Measurements from ENCODE around the gene GPS1.

The GPS1 gene

DNA sequence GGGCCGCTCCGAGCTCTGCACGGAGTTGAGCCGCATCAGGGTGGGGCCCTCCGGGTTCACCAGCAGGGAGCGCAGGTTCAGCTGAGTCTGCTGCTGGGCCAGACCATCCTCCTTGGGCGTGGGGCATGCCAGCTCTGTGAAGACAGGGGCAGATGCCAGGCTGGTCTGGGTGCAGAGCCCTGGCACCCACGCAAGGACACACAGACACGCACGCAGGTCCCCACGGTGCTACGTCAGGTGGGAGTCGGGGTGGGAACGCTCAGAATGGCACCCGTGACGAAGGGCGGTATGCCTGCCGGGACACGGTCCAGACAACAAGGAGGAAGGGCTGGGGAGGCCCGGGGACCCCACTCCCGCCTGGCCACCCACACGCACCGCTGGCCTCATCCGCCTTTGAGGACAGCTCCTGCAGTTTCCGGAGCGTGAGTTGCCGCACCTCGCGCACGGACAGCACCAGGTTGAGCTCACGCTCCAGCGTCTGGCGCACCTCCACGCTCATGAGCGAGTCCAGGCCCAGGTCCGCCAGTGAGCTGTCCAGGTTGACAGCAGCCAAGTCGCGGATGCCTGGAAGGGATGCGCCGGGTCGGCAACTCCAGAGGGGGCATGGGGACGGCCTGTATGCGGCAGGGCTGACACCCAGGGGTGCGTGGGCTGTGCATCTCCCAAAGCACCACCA is 29.2 kb downstream of the GPS1 start:
- no peak for DNase-seq

DNA sequence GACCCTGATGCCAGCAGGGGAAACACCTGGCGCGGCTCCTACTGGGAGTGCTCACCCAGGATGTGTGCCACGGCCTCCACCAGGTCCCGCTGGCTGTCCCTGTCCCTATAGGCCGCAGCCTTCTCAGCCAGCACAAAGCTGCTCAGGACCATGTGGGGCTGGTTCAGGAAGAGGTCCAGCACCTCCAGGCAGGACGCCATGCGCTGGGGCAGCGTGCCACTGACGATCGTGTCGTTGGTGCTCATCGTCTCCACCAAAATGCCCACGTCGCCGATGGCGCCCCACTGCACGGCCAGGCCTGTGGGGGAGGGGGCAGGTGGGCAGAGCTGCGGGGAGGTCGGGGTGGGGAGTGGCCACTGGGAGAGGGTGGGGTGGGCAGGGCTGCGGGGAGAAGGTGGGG is 29.8 kb downstream of the GPS1 start:
- no peak for DNase-seq

DNA sequence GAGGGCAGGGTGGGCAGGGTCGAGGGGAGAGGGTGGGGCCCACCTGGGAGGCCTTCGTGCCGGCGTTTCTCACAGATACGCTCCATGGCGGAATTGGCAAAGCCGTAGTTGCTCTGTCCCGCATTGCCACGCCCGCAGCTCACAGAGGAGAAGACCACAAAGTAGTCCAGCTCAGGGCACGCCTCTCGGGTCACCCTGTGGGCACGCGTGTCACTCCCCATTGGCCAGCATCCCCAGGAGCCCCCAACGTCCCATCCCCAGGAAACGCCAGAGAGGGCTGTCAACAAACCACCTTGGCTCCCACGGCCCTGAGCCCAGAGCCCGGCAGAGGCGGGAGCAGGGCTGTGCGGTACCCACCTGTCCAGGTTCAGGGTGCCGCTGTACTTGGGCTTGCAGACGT is 30.3 kb downstream of the GPS1 start:
- DNase-seq, result no peak

DNA sequence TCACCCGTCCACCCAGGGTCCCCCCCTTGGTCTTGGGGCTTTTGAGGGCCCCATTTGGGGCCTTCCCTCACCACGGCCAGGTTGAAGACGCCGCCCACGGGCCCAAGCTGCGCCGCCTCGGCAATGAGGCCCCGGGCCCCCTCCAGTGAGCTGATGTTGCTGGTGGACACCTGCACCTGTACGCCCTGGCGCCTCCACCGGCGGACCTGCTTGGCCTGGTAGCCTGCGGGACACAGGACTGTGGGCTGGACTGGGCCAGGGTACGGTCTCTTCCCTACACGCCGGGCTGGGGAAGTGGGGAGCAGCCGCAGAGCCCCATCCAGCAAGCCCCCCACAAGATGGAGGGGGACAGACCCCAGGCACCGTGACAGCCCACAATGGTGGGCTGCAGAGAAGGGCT is 30.8 kb downstream of the GPS1 start:
- DNase-seq, result no peak

GRCh38 chr17:82083009-82083408 is 31.3 kb downstream of the GPS1 start:
- no peak for DNase-seq

DNA sequence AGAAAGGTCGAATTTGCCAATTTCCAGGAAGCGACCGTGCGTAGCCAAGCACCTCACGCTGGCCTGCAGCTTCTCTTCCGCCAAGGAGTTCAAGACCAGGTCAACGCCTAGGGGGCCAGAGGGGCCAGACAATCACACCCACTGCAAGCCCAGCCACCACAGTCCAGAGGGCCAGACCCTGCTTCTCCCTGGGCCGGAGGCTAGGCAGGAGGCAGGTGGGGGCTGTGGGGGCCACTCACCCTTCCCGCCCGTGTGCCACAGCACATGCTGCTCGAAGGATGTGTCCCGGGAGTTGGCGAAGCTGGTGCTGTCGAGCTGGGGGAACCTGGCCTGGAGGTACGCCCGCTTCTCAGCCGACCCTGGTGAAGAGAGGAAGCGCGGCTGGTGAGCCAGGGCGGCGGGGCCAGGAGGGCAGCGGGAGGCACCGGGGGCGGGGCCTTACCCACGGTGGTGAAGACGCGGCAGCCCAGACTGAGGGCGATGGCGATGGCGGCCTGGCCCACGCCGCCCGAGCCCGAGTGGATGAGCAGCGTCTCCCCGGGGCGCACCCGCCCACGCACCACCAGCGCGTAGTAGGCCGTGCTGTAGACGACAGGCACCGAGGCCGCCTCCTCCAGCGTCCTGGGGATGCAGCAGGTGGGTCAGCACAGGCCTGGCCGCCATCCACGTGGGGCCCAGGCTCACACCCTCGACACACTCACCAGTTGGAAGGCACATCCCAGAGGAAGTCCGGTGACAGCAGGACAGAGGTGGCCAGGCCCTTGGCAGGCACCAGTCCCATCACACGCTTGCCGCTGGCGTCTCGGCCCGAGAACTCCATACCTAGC is 32.0 kb downstream of the GPS1 start:
- DNase-seq, result no peak

- DNase-seq, result no peak
These were observed 32.8 kb downstream of the GPS1 start for GRCh38 chr17:82084373-82085030.

- no peak for DNase-seq
These were observed 33.5 kb downstream of the GPS1 start for GRCh38 chr17:82085031-82085861.

GRCh38 chr17:82085931-82086764 is 34.5 kb downstream of the GPS1 start:
- no peak for DNase-seq

DNA sequence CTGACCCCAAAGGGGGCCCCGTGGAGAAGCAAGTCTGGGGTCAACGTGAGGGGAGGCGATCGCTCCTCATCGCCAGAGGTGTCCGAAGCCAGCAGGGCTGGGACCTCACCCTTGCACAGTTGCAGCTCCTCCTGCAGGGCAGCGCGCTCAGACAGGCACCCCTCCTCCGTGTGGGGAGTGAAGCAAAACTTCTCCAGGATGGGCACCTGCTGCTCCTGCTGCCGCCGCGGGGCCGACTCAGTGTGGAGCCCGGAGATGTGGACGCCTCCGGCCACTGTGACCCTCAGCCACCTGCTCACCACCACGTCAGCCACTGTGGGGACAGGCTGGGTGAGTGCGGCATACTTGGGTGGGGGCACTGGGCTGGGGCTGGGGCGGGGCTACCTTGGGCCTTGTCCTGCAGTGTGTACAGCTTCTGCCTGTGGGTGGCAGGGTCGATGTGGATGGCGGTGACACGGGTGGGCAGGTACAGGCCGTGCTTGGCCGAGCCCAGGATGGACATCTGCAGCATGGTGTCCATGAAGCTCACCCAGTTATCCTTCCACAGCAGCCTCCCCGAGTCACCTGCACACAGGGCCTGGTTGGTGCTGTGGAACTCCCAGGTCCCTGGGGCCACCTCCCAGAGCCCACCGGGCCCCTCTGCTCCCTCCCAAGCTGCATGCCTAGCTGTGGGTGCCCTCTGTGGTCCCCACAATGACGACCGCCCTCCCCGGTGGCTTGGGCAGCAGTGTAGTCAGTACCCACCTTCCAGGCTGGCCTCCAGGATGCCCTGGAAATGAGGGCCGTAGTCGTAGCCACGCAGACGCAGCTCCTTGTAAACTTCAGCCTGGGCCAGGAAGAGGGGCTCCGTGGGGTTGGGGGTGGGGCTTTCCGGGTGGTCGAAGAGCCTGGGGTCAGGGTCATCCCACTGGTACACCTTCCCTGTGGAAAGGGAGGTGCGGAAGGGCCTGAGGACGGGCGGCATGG is 35.5 kb downstream of the GPS1 start:
- peak; percentile 4 for DNase-seq

- DNase-seq, result peak; percentile 2
These were observed 36.5 kb downstream of the GPS1 start for GRCh38 chr17:82087961-82088837.

DNA sequence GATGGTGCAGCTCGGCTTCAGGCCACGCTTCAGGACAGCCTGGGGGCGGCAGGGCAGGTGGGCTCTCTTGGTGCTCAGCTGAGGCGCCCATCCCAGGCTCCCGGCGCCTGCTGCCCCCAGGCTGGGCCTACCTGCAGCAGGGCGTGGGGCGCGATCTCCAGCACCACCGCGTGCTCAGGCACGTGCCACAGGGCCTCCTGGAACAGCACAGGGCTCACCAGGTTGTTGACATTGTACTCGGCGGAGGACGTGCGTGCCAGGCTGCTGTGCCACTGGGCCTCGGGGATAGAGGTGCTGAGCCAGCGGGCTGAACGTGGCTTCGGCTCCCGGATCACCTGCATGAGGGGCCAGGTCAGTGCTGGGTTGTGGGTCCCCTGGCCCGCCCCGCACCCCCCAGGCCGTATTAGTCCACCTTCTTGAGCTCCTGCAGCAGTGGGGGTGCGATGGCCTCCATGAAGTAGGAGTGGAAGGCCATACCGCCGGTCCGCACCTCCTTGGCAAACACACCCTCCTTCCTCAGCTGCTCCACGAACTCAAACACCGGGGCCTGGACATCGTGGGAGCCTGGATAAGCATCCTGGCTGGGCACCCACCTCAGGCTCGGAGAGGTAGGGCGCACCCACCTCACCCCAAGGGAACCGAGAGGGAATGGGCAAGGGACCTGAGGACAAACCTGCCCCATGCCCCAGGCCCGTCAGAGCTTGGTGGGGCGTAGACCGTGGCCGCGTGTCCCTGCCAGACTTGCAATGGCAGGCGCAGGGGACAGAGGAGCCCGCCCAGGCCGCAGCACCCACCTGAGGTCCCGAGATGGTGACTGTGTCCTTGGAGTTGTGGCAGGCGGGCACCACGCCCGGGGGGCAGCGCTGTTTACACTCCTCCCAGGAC is 37.4 kb downstream of the GPS1 start:
- DNase-seq, result peak; percentile 3

- peak; percentile 5 for DNase-seq
These were observed 38.2 kb downstream of the GPS1 start for GRCh38 chr17:82089723-82090548.

DNA sequence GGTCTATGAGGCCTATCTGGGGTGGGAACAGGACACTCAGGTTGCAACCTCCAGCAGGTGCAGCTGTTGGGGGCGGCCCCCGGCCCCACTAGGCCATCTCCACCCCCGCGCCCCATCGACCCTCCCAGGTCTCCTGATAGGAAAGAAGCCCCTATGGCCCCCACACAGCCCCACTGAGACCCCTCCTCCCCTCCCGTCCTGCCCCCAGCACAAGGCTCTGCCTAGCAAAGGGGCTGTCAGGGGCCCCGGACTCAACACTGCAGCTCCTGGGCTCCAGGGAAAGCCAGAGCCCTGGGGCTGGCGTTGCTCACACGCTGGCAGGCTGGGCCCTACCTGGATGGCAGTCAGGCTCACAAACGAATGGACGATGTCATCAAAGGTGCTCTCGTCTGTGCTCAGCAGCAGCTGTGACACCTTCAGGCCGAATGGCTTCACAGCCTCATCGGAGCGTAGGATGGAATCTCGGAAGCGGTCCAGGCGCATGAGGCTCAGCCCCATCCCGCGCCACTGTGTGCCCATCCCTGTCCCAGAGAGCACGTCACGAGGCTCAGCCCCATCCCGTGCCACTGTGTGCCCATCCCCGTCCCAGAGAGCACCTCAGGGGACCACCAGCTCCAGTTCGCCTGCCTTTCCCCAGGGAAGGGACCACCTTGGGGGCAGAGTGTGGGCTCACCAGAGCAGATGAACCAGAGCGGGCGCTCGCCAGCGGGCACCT is 39.0 kb downstream of the GPS1 start:
- DNase-seq, result peak; percentile 8

- DNase-seq, result no peak
These were observed 39.8 kb downstream of the GPS1 start for GRCh38 chr17:82091264-82092066.

GRCh38 chr17:82092094-82092586 is 40.4 kb downstream of the GPS1 start:
- DNase-seq, result peak; percentile 3

Data from stimulated activated CD4-positive, alpha-beta T cell treated with anti-CD3 and anti-CD28 coated beads, Interleukin-15, amount 100 ng/mL, for 24 hours (primary cell).